Measurements from ENCODE around the gene MAP3K12. TPM values are rescaled to one million over a fixed set of nuclear protein-coding genes. Genes with fewer than 3 reads are reported as not detected.
A peak's percentile ranks its signal among the peaks of the same experiment; 100 is the strongest.

MAP3K12 gene
- total RNA-seq, 3 donors from 2014 or later (not counting 1 experiment from before 2014, with no cell fraction given): 15.3 to 21.8 (median 21.8) TPM

DNA sequence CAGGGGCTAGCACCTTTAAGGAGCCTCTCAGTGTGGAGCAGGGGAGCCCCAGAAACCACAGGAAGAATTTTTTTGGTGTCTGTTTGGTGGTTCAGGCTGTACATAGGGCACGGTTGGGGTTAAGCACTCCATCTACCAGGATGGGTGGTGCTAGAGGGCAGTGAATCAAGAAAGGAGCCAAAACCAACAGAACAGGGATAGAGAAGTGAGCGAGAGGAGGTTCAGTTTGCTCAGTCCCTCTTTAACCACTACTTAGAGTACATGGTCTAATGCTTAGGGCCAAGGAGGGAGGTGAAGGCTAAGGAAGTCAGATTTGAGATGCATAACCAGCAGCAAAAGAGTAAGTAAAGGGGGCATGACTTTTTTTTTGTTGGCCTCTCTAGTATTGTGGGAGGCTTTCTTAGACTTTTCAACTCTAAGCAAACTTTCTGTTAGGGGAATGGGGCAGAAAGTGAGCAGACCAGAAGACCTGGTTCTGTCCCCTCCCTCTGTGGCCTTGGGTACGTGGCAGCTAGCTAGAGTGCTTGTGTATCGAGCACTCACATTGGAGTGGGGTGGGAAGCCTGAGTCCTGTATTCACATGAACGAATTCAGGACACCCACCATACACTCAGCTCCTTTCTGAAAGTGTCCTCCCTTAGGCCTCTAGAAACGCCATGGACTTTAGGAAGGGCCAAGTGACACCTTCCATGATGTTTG is 14.6 kb upstream of the MAP3K12 start:
- intact Hi-C loops (cut with micrococcal nuclease): no loop called here
- H3K36me3 ChIP-seq (ENCODE audit: control insufficient read depth, insufficient read depth, low read length): peaks cover 68% of the 10 kb centered on the region
- TF ChIP-seq, protein P1, sequence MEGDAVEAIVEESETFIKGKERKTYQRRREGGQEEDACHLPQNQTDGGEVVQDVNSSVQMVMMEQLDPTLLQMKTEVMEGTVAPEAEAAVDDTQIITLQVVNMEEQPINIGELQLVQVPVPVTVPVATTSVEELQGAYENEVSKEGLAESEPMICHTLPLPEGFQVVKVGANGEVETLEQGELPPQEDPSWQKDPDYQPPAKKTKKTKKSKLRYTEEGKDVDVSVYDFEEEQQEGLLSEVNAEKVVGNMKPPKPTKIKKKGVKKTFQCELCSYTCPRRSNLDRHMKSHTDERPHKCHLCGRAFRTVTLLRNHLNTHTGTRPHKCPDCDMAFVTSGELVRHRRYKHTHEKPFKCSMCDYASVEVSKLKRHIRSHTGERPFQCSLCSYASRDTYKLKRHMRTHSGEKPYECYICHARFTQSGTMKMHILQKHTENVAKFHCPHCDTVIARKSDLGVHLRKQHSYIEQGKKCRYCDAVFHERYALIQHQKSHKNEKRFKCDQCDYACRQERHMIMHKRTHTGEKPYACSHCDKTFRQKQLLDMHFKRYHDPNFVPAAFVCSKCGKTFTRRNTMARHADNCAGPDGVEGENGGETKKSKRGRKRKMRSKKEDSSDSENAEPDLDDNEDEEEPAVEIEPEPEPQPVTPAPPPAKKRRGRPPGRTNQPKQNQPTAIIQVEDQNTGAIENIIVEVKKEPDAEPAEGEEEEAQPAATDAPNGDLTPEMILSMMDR (IDR thresholded peaks at IDR 0.05): no peak
- Mint-ChIP-seq H3K4me3 (no peak overlapping the region), H3K27ac (no peak overlapping the region), H3K36me3 (peaks cover 17% of the 10 kb centered on the region), H3K9me3 (no peaks in the 10 kb centered on the region), H3K27me3 (ENCODE audit: low read depth in 2 of 2) (no peaks in the 10 kb centered on the region), H3K4me1 (peaks cover under 1 to 6% of the 10 kb centered on the region in 2 donors)
- peaks cover 1% of the 10 kb centered on the region for H3K4me1 ChIP-seq (ENCODE audit: control insufficient read depth, insufficient read depth, low read length)
- no peak overlapping the region for H3K4me3 ChIP-seq (ENCODE audit: low read length)
- ATAC-seq (no peak), DNase-seq (no peak)
- 69% methylated on average over 2 of the region's 6 CpGs for WGBS (ENCODE audit: insufficient coverage)
- H3K27ac ChIP-seq (ENCODE audit: low read length): no peak overlapping the region
- no peaks in the 10 kb centered on the region for H3K27me3 ChIP-seq (ENCODE audit: control insufficient read depth, insufficient read depth, low read length)
- no peaks in the 10 kb centered on the region for H3K9me3 ChIP-seq (ENCODE audit: control insufficient read depth, insufficient read depth, low read length)

DNA sequence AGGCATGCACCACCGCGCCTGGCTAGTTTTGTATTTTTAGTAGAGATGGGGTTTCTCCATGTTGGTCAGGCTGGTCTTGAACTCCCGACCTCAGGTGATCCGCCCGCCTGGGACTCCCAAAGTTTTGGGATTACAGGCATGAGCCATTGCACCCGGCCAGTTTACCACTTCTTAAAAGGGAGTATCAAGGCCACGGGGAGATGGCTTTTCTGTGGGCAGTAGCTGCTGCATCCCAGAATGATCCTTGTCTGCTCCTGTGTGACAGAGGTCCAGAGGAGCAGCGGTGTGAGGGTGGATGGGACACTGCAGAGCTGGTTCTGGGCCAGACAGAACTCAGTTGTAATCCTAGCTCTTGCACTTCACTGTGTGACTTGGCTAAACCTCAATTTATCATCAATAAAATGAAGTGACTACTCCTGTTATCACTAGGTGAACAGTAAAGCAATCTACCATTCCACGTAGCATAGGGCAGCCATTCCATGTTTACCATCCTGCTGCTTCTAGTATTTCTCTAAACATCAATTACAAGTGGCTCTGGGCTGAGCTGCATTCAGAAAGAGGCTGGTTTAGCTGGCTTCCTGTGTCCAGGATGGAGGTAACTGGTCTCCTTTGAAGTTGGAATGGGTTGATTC is 11.0 kb upstream of the MAP3K12 start:
- no peak overlapping the region for H3K27ac Mint-ChIP-seq
- WGBS (ENCODE audit: insufficient coverage): 98% methylated on average over 9 of the region's 9 CpGs
- peaks cover 5% of the 10 kb centered on the region for H3K36me3 Mint-ChIP-seq

DNA sequence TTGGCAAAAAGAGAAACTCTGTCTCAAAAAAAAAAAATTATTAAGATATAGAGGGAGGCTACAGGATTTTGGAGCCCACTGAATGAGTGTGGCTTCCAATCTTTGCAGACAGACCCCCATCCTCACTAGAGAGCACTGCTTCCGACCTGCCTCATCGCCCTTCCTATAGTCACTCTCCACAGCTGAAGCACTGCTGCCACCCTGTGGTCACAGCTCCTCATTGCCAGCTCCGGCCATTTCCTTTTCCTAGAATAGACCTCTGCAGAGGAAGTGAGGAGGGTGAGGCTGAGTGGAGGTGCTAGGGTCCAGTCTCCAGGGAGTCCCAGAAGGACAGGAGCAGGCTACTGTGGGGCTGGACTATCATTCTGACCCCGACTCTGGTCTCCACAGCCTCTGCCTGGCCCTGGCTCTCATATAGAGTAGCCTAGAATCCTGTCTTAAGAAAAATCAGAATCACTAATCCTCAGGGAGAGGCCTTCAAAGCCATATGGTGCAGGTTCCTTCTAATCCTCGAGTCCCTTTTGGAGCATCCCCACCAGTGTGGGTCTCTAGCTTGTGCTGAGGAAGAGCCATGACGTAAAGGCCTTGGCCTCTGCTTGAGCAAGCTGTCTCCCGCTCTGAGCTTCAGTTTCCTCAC is 9.4 kb upstream of the MAP3K12 start:
- no peaks in the 10 kb centered on the region for H3K9me3 Mint-ChIP-seq
- Histone ChIP-seq H3K27me3 (ENCODE audit: control insufficient read depth, insufficient read depth, low read length) (no peaks in the 10 kb centered on the region), H3K36me3 (ENCODE audit: control insufficient read depth, insufficient read depth, low read length) (peaks cover 50% of the 10 kb centered on the region), H3K4me3 (ENCODE audit: low read length) (no peak overlapping the region), H3K27ac (ENCODE audit: low read length) (peak overlapping the region; percentile 41), H3K9me3 (ENCODE audit: control insufficient read depth, insufficient read depth, low read length) (no peaks in the 10 kb centered on the region), H3K4me1 (ENCODE audit: control insufficient read depth, insufficient read depth, low read length) (peaks cover 9% of the 10 kb centered on the region)
- DNase-seq: peak; percentile 81 to 89
- peak; percentile 96 to 100 (median 99) for ATAC-seq
- intact Hi-C loops (cut with micrococcal nuclease): loop anchor here (1.0 to 10.0 kb wide), 5 partner anchors 56 to 304 kb away; partner anchors contain the start of genes AAAS, ITGB7 and PCBP2
- no peaks in the 10 kb centered on the region for H3K27me3 Mint-ChIP-seq (ENCODE audit: low read depth in 2 of 2)
- 46% methylated on average over 6 of the region's 7 CpGs for WGBS (ENCODE audit: insufficient coverage)
- no peaks in the 10 kb centered on the region for H3K36me3 Mint-ChIP-seq
- peak overlapping the region; percentile 56 to 74 for H3K27ac Mint-ChIP-seq
- no peak overlapping the region for H3K4me3 Mint-ChIP-seq
- TF ChIP-seq, protein P1 (IDR thresholded peaks at IDR 0.05): peak; percentile 87
- peaks cover 6% of the 10 kb centered on the region in 2 donors for H3K4me1 Mint-ChIP-seq

More for the DNA sequence above, 11.0 kb upstream of the MAP3K12 start:
- peaks cover 9% of the 10 kb centered on the region for H3K4me1 ChIP-seq (ENCODE audit: control insufficient read depth, insufficient read depth, low read length)
- no peaks in the 10 kb centered on the region for H3K9me3 Mint-ChIP-seq
- peaks cover 6% of the 10 kb centered on the region in 2 donors for H3K4me1 Mint-ChIP-seq
- TF ChIP-seq, protein P1 (IDR thresholded peaks at IDR 0.05): no peak
- ATAC-seq (no peak), DNase-seq (no peak)
- H3K4me3 ChIP-seq (ENCODE audit: low read length): no peak overlapping the region
- intact Hi-C loops (cut with micrococcal nuclease): no loop called here
- peaks cover 58% of the 10 kb centered on the region for H3K36me3 ChIP-seq (ENCODE audit: control insufficient read depth, insufficient read depth, low read length)
- H3K27me3 Mint-ChIP-seq (ENCODE audit: low read depth in 2 of 2): no peaks in the 10 kb centered on the region
- no peaks in the 10 kb centered on the region for H3K9me3 ChIP-seq (ENCODE audit: control insufficient read depth, insufficient read depth, low read length)
- no peak overlapping the region for H3K4me3 Mint-ChIP-seq
- H3K27ac ChIP-seq (ENCODE audit: low read length): no peak overlapping the region
- H3K27me3 ChIP-seq (ENCODE audit: control insufficient read depth, insufficient read depth, low read length): no peaks in the 10 kb centered on the region

Data from natural killer cell (primary cell).